Progenitor cell of endocrine pancreas (in vitro differentiated cells): ENCODE measurements around the gene PTPRD. TPM values are rescaled to one million over a fixed set of nuclear protein-coding genes. Genes with fewer than 3 reads are reported as not detected.

ENCODE experiments used
- DNase-seq: peaks from one replicate; pipeline ENCODE4 v3.0.0; 2021; ENCODE audit warnings: low spot score; ENCODE audit not compliant: unreplicated experiment
- H3K27ac Mint-ChIP-seq: 2 replicates; pipeline ENCODE4 v1.8.0; 2021; ENCODE audit warnings: mild to moderate bottlenecking, moderate library complexity, mixed read lengths
- H3K27me3 Mint-ChIP-seq: 2 replicates; pipeline ENCODE4 v1.8.0; 2021; ENCODE audit warnings: mixed read lengths
- H3K36me3 Mint-ChIP-seq: 2 replicates; pipeline ENCODE4 v1.8.0; 2022; ENCODE audit warnings: mixed read lengths; ENCODE audit not compliant: insufficient read depth
- H3K4me1 Mint-ChIP-seq: 2 replicates; pipeline ENCODE4 v1.8.0; 2021; ENCODE audit warnings: low read depth, mixed read lengths
- H3K4me3 Mint-ChIP-seq: 2 replicates; pipeline ENCODE4 v1.8.0; 2021; ENCODE audit warnings: low read depth, mild to moderate bottlenecking, moderate library complexity, mixed read lengths
- H3K9me3 Mint-ChIP-seq: 2 replicates; pipeline ENCODE4 v1.8.0; 2021; ENCODE audit warnings: low read depth, mixed read lengths
- CTCF ChIP-seq: fragments of 200-600 bp; sonication (generic); IDR thresholded peaks from one replicate; pipeline ENCODE4 v1.5.0; 2021; ENCODE audit warnings: antibody characterized with exemption, mild to moderate bottlenecking; ENCODE audit not compliant: unreplicated experiment
- total RNA-seq: library from RNA; stranded (reverse); gene quantifications from 2 replicates; pipeline ENCODE4 v1.2.1, GENCODE V29; 2021

PTPRD gene
- total RNA-seq, 1 donor from 2014 or later: 124 TPM

- Mint-ChIP-seq H3K9me3 (no peaks in the 10 kb centered on the region), H3K27ac (no peak overlapping the region), H3K36me3 (no peaks in the 10 kb centered on the region), H3K4me3 (no peak overlapping the region), H3K27me3 (no peaks in the 10 kb centered on the region), H3K4me1 (no peaks in the 10 kb centered on the region)
- no peak for DNase-seq
- no peak for TF ChIP-seq CTCF
These were observed 1960.5 kb downstream of the PTPRD start for GRCh38 chr9:8652255-8652654.

GRCh38 chr9:8651846-8652215 is 1961.0 kb downstream of the PTPRD start:
- Mint-ChIP-seq H3K27ac (no peak overlapping the region), H3K27me3 (no peaks in the 10 kb centered on the region), H3K4me1 (no peaks in the 10 kb centered on the region), H3K4me3 (no peak overlapping the region), H3K36me3 (no peaks in the 10 kb centered on the region), H3K9me3 (no peaks in the 10 kb centered on the region)
- no peak for DNase-seq
- TF ChIP-seq CTCF: no peak

DNA sequence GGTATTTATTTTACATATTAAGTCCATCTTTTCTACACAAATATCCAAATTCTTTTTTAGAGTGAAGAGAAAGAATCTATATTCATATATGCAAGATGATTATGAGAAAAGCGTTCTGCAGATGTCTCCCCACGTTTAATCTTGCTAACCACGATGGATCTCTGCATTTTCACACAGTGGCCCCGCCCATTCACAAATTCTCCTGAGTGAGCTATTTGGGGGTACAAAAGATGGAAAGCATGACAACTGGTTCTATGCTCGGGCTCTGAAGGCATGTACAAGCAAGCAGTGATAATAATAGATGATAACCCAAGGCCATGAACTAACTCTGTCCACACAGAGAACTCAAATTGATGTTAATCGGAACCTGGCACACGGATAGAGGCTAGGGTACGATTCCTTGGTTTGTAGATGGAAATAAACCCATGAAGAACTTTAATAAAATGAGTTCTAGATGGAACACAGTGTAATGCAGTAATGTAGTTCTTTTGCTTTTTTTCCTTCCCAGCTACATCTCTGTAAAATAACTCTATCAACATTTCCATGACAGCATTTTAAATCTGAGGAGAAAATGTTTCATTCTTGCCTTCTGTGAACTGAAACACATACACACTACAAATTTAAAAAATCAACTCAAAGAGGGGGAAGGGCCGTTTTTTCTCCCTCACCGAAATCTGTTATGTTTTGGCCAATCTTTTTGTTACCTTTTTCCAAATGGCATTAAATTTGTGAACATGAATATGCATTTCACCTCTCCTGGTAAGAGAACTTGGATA is 1961.5 kb downstream of the PTPRD start:
- DNase-seq: no peak
- H3K36me3 Mint-ChIP-seq: no peaks in the 10 kb centered on the region
- no peak overlapping the region for H3K27ac Mint-ChIP-seq
- no peaks in the 10 kb centered on the region for H3K9me3 Mint-ChIP-seq
- H3K4me1 Mint-ChIP-seq: no peaks in the 10 kb centered on the region
- H3K4me3 Mint-ChIP-seq: no peak overlapping the region
- no peak for TF ChIP-seq CTCF
- no peaks in the 10 kb centered on the region for H3K27me3 Mint-ChIP-seq

GRCh38 chr9:8649807-8650206 is 1963.0 kb downstream of the PTPRD start:
- H3K4me1 Mint-ChIP-seq: no peaks in the 10 kb centered on the region
- TF ChIP-seq CTCF: no peak
- no peak overlapping the region for H3K4me3 Mint-ChIP-seq
- DNase-seq: no peak
- no peaks in the 10 kb centered on the region for H3K9me3 Mint-ChIP-seq
- H3K27me3 Mint-ChIP-seq: no peaks in the 10 kb centered on the region
- H3K27ac Mint-ChIP-seq: no peak overlapping the region
- H3K36me3 Mint-ChIP-seq: no peaks in the 10 kb centered on the region

DNA sequence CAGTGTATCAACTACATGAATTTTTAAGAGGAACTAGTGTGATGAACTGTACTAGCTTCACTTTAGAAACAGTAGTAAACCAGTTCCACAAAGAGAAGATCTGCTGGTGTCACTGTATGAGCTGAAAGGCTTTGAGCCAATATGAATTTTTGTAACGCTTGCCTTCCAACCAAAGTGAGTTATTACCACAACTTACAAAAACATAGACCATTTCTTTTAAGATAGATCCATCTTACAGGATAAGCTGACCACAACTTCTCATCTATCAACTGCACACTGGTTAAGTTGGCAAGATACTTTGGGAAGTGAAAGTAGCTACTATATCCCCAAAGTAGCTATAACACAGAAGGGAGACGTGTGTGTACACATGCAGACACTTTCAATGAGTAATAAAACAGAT is 1963.6 kb downstream of the PTPRD start:
- H3K27ac Mint-ChIP-seq: no peak overlapping the region
- H3K9me3 Mint-ChIP-seq: no peaks in the 10 kb centered on the region
- no peaks in the 10 kb centered on the region for H3K4me1 Mint-ChIP-seq
- no peaks in the 10 kb centered on the region for H3K36me3 Mint-ChIP-seq
- H3K4me3 Mint-ChIP-seq: no peak overlapping the region
- no peak for TF ChIP-seq CTCF
- no peak for DNase-seq
- H3K27me3 Mint-ChIP-seq: no peaks in the 10 kb centered on the region
